ENCODE results near the gene PATL1. TPM values are rescaled to one million over a fixed set of nuclear protein-coding genes. Genes with fewer than 3 reads are reported as not detected.

PATL1 gene
- total and polyA plus RNA-seq, 2 experiments from 2014 or later, result 12.9 to 19.6 TPM

DNA sequence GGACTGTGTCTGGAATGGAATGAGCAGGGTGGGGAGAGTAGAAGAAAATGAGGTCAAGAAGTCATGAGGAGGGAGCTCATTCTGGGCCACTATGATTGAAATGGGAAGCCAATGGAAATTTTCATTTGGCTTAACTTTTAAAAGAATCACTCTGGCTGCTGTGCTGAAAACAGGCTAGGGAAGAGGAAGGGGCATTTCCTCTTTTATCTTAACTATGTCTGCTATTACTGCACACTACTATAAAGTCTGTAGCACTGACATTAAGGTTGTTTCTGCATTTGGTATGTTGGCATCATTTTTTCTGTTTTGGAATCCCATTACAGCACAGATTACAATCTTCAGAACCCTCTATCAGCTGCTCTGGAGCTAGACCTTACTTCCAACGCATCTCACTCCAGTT, 8.2 kb downstream of the PATL1 start:
- H3K79me2 ChIP-seq (replicated peaks; ENCODE audit: insufficient read depth), result no peaks in the 10 kb centered on the region; the same call in 1 of the 2 replicates
- DNase-seq (ENCODE audit: low spot score) (no peak), ATAC-seq (no peak)
- TF ChIP-seq ZNF462 (CRISPR knock-in tag; IDR thresholded peaks at IDR 0.05) (no peak), POLR2AphosphoS5 (IDR thresholded peaks at IDR 0.05; ENCODE audit: low read depth) (no peak), EZH2 (IDR thresholded peaks at IDR 0.05; ENCODE audit: low read depth, unreplicated experiment) (no peak), NANOG (IDR thresholded peaks at IDR 0.05; ENCODE audit: borderline replicate concordance) (no peak), JUNB (IDR thresholded peaks at IDR 0.05; ENCODE audit: unreplicated experiment) (no peak), STAT1 (IDR thresholded peaks at IDR 0.05; ENCODE audit: unreplicated experiment) (no peak), ETS1 (IDR thresholded peaks at IDR 0.05) (no peak)
- H3K9me3 Mint-ChIP-seq, result no peaks in the 10 kb centered on the region
- peaks cover 8% of the 10 kb centered on the region for H3K4me1 ChIP-seq (ENCODE audit: insufficient read depth)
- peaks cover 59% of the 10 kb centered on the region for H3K36me3 Mint-ChIP-seq (ENCODE audit: low read depth)
- H3K27me3 Mint-ChIP-seq (ENCODE audit: insufficient read depth, low read depth, poor library complexity), result peaks cover 2% of the 10 kb centered on the region
- peak overlapping the region; percentile 64; the same call in 1 of the 2 replicates for H3K27ac ChIP-seq (ENCODE audit: low read depth)
- H3K9me2 ChIP-seq (ENCODE audit: insufficient read depth), result no peaks in the 10 kb centered on the region
- peaks cover 5% of the 10 kb centered on the region; the same call in 2 of the 3 replicates for H3K4me1 Mint-ChIP-seq
- no peak overlapping the region; the same call in 1 of the 2 replicates for H3K4me3 ChIP-seq
- H3K4me3 Mint-ChIP-seq, result no peak overlapping the region
- H3K36me3 ChIP-seq (ENCODE audit: insufficient read depth), result peaks cover 46% of the 10 kb centered on the region
- no peaks in the 10 kb centered on the region for H3F3A ChIP-seq (replicated peaks; ENCODE audit: low read depth)
- H3K27me3 ChIP-seq (ENCODE audit: insufficient read depth), result no peaks in the 10 kb centered on the region
- peaks cover 9% of the 10 kb centered on the region for H4K20me1 ChIP-seq (replicated peaks; ENCODE audit: insufficient read depth)
- H3K27ac Mint-ChIP-seq, result 0 out of 2 replicates have a peak overlapping the region, but pooled peaks have one; percentile 20
- H3K4me2 ChIP-seq, result no peak overlapping the region
- H2AFZ ChIP-seq, result no peak overlapping the region
